Measurements from ENCODE around the gene ANK3.
"Not testable (repeated sequence)": the region's sequence is repeated elsewhere in the genome, so short reads cannot be mapped to it uniquely, and the experiment has no call there.

The ANK3 gene

GRCh38 chr10:60069311-60069710 is 320.4 kb downstream of the ANK3 start:
- no peak for DNase-seq

DNA sequence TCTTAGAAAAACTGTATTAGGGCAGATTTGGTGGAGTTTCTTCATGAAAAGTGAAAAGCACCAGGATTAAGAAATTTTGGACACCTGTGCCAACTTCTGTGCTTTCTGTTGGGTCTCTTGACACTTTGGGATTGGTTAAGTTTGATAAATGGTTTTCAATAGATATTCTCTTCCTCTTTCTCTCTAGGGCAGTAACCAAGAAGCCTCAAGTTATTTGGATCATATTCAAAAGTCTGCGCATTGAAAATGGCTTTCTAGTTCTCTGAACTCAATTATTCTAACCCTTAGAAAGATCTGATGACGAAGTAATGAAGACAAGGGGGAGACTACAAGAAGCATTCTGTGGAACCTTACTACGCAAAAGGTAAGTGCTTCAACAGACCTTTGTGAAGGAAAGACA is 339.3 kb downstream of the ANK3 start:
- no peak for DNase-seq

DNA sequence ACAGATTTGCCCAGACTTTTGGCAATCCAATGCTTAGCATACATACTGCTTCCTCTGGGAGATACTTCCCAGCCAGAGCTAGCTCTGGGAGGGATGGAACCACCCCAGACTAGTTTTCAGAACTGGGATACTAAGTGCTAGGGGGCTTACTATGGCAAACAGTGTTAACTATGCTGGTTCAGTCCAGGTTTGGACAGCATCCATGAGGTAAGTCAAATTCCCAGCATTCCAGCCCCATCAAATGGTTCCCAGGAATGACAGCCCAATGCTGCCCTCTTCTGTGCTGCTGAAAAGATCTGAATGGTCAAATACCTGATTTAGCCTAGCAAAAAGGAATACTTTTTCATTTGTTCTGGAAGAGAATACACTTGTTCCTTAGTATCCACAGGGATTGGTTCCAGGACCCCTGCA is 341.6 kb downstream of the ANK3 start:
- no peak for DNase-seq

DNA sequence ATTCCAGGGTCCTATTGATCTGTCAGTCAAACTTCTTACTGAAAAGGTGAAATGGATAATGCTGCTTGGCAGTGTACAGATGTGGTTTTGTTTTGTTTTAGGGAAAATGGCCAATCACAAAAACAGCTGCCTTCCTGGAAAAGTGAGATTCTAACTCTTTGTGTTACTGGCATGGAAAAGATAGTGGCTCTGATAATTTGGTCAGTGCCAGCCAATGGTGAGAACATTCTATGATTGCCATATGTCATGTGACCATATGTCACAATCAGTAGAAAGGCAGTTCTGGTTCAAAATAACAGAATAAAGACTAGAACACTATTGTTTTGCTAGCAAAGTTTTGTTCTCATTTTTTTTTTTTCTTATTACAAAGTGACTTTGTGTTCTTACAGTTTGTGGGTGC is 344.1 kb downstream of the ANK3 start:
- DNase-seq, result no peak

- DNase-seq, result no peak
Measured at GRCh38 chr10:60044971-60045370, 344.7 kb downstream of the ANK3 start.

- DNase-seq, result no peak
Measured at GRCh38 chr10:60044242-60044641, 345.4 kb downstream of the ANK3 start.

DNA sequence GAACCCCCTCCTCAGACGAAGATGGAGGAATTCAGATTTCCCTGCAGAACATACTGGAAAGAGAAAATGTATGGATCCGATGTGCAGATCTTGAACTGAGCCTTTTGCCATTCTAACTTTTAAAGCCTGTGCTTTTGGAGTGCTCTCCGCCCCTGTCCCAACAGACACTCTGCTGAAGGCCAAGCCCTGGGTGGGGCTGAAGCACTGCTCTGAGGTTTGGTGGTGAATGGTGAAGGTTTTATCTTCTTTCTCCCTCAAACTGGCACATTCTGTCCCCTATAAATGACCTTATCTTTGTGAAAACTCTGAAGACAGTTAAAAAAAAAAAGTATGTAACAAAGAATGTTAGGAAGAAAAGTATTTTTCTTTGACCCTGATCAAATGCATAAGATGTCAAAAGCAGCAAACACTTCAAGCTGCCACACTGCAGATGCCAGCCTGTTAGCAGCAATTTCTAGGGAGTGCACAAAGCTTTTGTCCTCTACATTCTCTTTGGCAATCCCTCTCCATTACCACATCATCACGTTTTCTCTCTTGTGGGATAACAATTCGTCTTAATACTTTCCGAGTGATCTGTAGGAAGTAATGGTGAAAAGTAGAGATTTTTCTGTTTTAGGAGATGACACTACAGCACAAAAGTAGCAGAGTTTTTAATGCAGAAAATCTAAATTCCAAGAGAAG is 346.0 kb downstream of the ANK3 start:
- no peak for DNase-seq

DNA sequence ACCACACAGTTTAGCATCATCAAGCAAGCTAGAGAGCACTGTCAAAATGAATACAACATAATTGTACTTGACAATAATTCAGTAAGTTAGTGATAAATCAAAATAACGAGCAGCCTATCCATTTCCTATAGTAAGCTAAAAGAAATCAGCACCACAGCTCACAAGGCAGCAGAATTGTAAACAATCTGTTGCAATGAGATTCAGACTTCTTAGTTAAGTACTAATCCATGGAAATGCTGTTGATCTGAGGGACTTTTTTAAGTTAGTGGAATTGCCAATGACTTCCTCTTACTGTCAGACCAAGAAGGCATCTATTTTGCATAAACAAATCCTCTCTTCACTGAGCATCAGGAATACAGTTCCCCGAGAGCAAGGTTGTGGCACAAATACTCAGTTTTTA is 346.8 kb downstream of the ANK3 start:
- no peak for DNase-seq

- DNase-seq, result peak; percentile 68
Measured at GRCh38 chr10:60042262-60042661, 347.4 kb downstream of the ANK3 start.

GRCh38 chr10:60041489-60042133 is 348.1 kb downstream of the ANK3 start:
- no peak for DNase-seq

DNA sequence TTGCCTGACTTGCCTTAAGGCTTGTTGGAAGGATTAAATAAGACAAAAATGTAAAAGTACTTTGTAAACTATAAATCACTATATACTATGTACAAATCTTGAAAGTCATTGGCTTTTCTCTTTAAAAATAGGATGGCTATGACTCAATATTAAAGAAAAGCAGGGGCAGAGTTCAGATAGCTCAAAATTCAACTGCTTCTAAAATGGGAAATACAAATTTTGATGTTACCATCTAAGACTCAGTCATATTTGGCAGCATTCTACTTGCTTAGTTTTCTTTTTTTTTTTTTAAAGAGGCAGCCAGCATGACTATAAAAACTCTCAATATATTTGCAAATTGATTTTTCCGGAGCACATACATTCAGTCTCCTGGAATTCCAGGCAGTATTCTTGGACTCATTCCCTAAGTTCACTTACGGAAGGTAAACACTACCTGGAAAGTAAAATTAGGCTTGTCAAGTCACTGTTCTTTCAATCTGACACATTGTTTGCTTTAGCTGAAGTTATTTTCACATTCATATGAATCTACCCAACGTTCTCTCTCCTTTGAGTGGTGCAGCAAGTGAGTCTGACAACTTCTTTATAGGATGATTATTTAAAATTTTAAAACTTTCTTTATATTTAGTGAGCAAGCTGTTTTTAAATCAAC is 349.5 kb downstream of the ANK3 start:
- DNase-seq, result no peak

- no peak for DNase-seq
Measured at GRCh38 chr10:60035984-60036383, 353.7 kb downstream of the ANK3 start.

DNA sequence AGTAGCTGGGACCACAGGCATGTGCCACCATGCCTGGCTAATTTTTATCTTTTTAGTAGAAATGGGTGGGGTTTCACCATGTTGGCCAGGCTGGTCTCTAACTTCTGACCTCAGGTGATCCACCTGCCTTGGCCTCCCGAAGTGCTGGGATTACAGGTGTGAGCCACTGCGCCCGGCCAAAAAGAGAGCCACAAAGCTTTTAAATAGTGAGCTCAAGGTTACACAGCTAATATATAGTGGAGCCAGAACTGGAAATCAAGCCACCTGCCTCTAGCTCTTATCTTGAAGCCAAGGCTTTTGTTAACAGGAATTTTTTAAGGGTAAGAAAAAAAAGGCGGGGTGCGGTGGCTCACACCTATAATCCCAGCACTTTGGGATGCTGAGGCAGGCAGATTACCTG is 354.3 kb downstream of the ANK3 start:
- not testable (repeated sequence) for DNase-seq

DNA sequence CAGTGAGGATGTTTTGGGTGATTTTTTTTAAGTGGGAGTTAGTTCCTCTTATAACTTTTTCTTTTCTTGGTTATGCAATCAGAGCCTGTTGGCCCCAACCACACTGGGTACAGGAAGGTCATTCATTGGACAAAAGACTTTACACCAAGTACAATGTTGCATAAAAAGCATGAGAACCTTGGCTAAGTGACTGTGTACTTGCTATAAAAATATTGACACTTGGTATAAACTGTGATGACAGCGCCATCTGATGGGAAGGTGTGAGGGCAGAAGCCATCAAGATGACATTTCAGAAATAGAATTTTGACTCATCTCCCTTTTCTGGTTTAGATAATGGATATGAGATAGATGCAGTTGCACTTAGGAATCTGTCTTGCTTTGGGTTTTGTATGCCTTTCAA is 357.0 kb downstream of the ANK3 start:
- DNase-seq, result peak; percentile 34

- DNase-seq, result no peak
Measured at GRCh38 chr10:60031664-60032063, 358.0 kb downstream of the ANK3 start.

GRCh38 chr10:60031183-60031582 is 358.5 kb downstream of the ANK3 start:
- DNase-seq, result no peak

DNA sequence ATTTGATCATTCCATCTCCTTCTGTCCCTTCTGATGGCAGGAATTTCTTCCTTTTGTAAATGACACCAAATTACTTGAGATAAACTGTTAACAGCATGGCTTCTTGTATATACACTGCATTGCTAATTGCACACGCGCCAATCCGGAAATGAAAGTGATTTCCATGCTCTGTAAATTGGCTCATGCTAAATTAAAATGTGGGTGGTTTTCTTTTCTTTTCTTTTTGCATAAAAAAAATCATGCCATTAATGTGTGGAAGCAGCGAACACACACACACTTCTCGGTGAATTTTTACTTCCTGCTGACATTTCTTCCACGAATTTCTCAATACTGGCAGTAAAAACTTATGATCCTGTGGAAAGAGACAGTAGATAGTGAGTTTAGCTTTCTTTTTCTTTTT is 360.2 kb downstream of the ANK3 start:
- DNase-seq, result no peak

DNA sequence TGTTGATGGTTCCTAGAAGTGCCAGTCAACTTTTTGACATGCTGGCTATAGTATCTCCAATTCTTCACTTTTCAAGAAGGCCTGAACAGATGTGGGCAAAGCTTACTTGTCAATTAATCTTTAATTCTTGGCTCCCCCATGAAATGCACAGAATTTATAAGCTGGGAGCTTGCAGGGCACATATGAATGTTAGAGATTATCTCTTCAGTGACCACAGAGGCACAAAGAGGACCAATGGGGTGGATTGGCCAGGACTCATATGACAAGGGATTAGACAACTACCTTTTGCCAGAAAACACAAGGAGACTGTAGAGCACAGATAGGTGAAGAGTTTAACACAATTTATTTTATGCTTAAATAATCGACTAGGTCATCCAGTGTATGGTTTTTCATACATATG is 361.6 kb downstream of the ANK3 start:
- no peak for DNase-seq

DNA sequence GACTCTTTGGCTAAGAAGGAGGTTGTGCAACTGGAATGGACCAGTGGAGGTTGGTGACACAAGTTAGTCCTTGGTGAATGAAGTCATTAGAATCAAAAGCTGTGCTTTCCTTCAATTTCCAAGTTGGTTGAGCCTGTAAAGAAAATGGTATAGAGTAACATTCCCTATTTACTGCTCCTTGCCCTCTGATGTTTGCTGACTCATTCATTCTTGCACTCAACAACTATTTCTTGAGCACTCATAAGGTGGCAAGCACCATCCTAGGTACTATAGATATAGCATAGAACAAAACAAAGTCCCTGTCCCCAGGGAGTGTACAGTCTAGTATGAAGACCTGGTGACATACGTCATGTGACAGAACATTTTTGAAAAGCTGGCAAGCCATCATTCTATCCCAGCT is 364.4 kb downstream of the ANK3 start:
- no peak for DNase-seq

DNA sequence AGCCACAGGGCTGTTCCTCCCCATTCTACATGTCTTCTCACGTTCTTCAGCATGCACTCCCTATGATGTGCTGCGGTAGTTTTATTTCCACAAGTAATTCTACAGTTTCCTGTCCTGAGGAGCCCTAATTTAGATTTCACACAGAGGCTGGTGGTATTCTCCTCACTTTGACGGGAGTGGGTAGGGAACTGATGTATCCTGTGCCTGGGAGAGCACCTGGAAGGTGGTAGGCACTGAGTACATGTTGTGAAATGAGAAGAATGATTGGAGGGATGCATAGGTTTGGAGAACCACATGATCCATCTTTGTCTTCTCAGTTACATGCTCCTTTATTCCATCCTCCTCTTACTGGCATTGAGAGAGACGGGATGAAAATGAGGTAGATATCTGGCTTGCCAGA is 365.2 kb downstream of the ANK3 start:
- DNase-seq, result no peak

DNA sequence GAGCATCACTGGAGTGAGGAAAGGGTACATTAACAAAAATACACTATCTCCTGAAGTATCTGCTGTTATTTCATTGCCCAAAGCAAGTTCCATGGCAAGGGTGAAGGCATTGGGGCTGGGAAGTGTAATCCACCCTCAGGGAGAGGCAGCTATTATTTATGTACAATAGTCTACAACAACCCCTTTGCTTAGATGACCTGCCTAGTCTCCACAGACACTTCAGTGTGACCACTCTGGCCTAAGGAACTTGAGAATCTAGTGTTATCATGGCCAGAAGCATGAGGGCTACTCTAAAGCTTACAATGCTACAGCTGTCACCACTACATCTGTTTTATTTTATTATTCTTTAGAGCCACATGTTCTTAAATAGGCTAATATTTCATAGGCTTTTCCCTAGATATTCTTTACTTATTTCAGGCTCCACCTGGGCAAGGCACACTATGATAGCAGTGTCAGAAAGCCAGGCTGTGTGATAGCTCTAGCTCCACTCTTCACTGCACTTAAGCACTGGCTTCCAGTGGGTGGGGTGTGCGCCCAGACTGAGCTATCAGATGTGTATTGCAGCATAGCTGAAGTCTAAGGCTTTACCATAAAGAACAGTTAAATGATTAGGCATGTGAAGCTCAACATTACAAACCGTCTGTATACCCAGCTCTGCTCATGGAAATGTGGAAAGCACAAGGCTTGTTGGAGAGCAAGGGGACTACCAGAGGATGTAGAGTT is 366.4 kb downstream of the ANK3 start:
- no peak for DNase-seq

- no peak for DNase-seq
Measured at GRCh38 chr10:60021361-60021760, 368.3 kb downstream of the ANK3 start.

GRCh38 chr10:60016794-60017193 is 372.9 kb downstream of the ANK3 start:
- DNase-seq, result no peak

All from NCI-H345 (cell line).